ENCODE measurements around the gene PKP4.

DNA sequence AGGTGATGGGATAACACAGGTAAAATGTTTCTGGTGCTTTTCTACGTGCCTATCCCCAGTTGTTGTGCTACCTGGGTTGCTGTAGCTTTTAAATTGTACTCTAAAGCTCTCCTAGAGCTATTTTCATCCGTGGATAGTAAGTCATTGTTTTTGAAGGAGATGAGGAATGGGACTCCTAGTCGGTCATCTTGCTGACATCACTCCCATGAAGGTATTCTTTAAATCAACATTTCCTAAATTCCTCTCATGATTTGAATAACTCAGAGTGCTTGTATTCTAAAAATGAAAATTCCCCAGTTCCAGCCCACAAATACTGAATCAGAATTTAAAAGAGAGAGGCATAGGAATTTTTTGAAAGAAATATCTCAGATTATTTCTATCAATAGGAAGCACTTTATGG, 44.5 kb upstream of the PKP4 start:
- TF ChIP-seq POLR2A (IDR thresholded peaks at IDR 0.05; ENCODE audit: borderline replicate concordance, extremely low read depth, insufficient read depth, insufficient read length) (no peak), CEBPB (IDR thresholded peaks at IDR 0.05; ENCODE audit: low read depth) (no peak), JUND (IDR thresholded peaks at IDR 0.05) (no peak), SIN3A (IDR thresholded peaks at IDR 0.05; ENCODE audit: low read depth) (no peak), ZNF274 (IDR thresholded peaks at IDR 0.05; ENCODE audit: low read depth, low read length) (no peak), POLR2AphosphoS5 (IDR thresholded peaks at IDR 0.05; ENCODE audit: low read depth, low read length) (no peak)
- TF ChIP-seq, protein P1, sequence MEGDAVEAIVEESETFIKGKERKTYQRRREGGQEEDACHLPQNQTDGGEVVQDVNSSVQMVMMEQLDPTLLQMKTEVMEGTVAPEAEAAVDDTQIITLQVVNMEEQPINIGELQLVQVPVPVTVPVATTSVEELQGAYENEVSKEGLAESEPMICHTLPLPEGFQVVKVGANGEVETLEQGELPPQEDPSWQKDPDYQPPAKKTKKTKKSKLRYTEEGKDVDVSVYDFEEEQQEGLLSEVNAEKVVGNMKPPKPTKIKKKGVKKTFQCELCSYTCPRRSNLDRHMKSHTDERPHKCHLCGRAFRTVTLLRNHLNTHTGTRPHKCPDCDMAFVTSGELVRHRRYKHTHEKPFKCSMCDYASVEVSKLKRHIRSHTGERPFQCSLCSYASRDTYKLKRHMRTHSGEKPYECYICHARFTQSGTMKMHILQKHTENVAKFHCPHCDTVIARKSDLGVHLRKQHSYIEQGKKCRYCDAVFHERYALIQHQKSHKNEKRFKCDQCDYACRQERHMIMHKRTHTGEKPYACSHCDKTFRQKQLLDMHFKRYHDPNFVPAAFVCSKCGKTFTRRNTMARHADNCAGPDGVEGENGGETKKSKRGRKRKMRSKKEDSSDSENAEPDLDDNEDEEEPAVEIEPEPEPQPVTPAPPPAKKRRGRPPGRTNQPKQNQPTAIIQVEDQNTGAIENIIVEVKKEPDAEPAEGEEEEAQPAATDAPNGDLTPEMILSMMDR (IDR thresholded peaks at IDR 0.05 in 2 of 3, conservative IDR thresholded peaks at IDR 0.05 in 1 of 3; ENCODE audit: borderline replicate concordance in 1 of 3, insufficient read depth in 1 of 3, low read depth in 2 of 3, low read length in 2 of 3), result no peak

Data from HCT116 (cell line).